ENCODE results near the gene MAGI2. TPM values are rescaled to one million over a fixed set of nuclear protein-coding genes. Genes with fewer than 3 reads are reported as not detected.

The MAGI2 gene
- total RNA-seq, 4 donors from 2014 or later = 0.90 to 2.4 (median 0.99) TPM

- in situ Hi-C loops (cut with MboI; ENCODE audit: low sequenced_read_pairs in 4 of 4) (no loop called here), intact Hi-C loops (cut with DNase I; ENCODE audit: low total_unique reads) (no loop called here)
- H3K9me3 ChIP-seq = no peaks in the 10 kb centered on the region
- H3K36me3 ChIP-seq = no peaks in the 10 kb centered on the region
- no peak overlapping the region for H3K27ac ChIP-seq
- TF ChIP-seq CTCF (IDR thresholded peaks at IDR 0.05 in 4 of 5, conservative IDR thresholded peaks at IDR 0.05 in 1 of 5) = no peak
- DNase-seq (no peak), ATAC-seq (no peak)
- H3K4me3 ChIP-seq = no peak overlapping the region
- no peaks in the 10 kb centered on the region for H3K27me3 ChIP-seq
- peaks cover 0 to 5% of the 10 kb centered on the region in 2 donors for H3K4me1 ChIP-seq
These were observed 910.9 kb downstream of the MAGI2 start for GRCh38 chr7:78542541-78542940.

- H3K4me1 ChIP-seq = peaks cover 0 to 5% of the 10 kb centered on the region in 2 donors
- no peak overlapping the region for H3K27ac ChIP-seq
- TF ChIP-seq POLR2A (IDR thresholded peaks at IDR 0.05) = no peak
- no peak for TF ChIP-seq CTCF (IDR thresholded peaks at IDR 0.05 in 4 of 5, conservative IDR thresholded peaks at IDR 0.05 in 1 of 5)
- intact Hi-C loops (cut with DNase I; ENCODE audit: low total_unique reads) = no loop called here
- ATAC-seq (no peak), DNase-seq (no peak)
- no peak overlapping the region for H3K4me3 ChIP-seq
- H3K36me3 ChIP-seq = no peaks in the 10 kb centered on the region
- in situ Hi-C loops (cut with MboI; ENCODE audit: low sequenced_read_pairs in 4 of 4) = no loop called here
- H3K27me3 ChIP-seq = no peaks in the 10 kb centered on the region
- H3K9me3 ChIP-seq = no peaks in the 10 kb centered on the region
These were observed 913.6 kb downstream of the MAGI2 start for GRCh38 chr7:78539825-78540224.

GRCh38 chr7:78535655-78536054 is 917.8 kb downstream of the MAGI2 start:
- Histone ChIP-seq H3K9me3 (no peaks in the 10 kb centered on the region), H3K4me1 (no peaks in the 10 kb centered on the region), H3K36me3 (no peaks in the 10 kb centered on the region), H3K27me3 (no peaks in the 10 kb centered on the region), H3K27ac (no peak overlapping the region), H3K4me3 (no peak overlapping the region)
- intact Hi-C loops (cut with DNase I; ENCODE audit: low total_unique reads) (no loop called here), in situ Hi-C loops (cut with MboI; ENCODE audit: low sequenced_read_pairs in 4 of 4) (no loop called here)
- ATAC-seq (no peak), DNase-seq (no peak)
- no peak for TF ChIP-seq CTCF (IDR thresholded peaks at IDR 0.05 in 4 of 5, conservative IDR thresholded peaks at IDR 0.05 in 1 of 5)
- no peak for TF ChIP-seq POLR2A (IDR thresholded peaks at IDR 0.05)

- intact Hi-C loops (cut with DNase I; ENCODE audit: low total_unique reads) = no loop called here
- in situ Hi-C loops (cut with MboI; ENCODE audit: low sequenced_read_pairs in 4 of 4) = no loop called here
- H3K4me3 ChIP-seq = no peak overlapping the region
- H3K27ac ChIP-seq = no peak overlapping the region
- H3K4me1 ChIP-seq = no peaks in the 10 kb centered on the region
- no peak for DNase-seq
- H3K27me3 ChIP-seq = no peaks in the 10 kb centered on the region
- no peak for TF ChIP-seq CTCF (IDR thresholded peaks at IDR 0.05 in 4 of 5, conservative IDR thresholded peaks at IDR 0.05 in 1 of 5)
- no peak for TF ChIP-seq POLR2A (IDR thresholded peaks at IDR 0.05)
- H3K9me3 ChIP-seq = no peaks in the 10 kb centered on the region
- no peaks in the 10 kb centered on the region for H3K36me3 ChIP-seq
- no peak for ATAC-seq
These were observed 923.1 kb downstream of the MAGI2 start for GRCh38 chr7:78530351-78530750.

- in situ Hi-C loops (cut with MboI; ENCODE audit: low sequenced_read_pairs in 4 of 4) = no loop called here
- no peak for TF ChIP-seq CTCF (IDR thresholded peaks at IDR 0.05 in 4 of 5, conservative IDR thresholded peaks at IDR 0.05 in 1 of 5)
- no peak for TF ChIP-seq POLR2A (IDR thresholded peaks at IDR 0.05)
- H3K4me1 ChIP-seq = no peaks in the 10 kb centered on the region
- DNase-seq = no peak
- no peaks in the 10 kb centered on the region for H3K9me3 ChIP-seq
- no peak overlapping the region for H3K27ac ChIP-seq
- H3K27me3 ChIP-seq = no peaks in the 10 kb centered on the region
- no peak for ATAC-seq
- H3K36me3 ChIP-seq = no peaks in the 10 kb centered on the region
- no peak overlapping the region for H3K4me3 ChIP-seq
- intact Hi-C loops (cut with DNase I; ENCODE audit: low total_unique reads) = no loop called here
These were observed 924.1 kb downstream of the MAGI2 start for GRCh38 chr7:78529392-78529791.
